SK-N-DZ (cell line): ENCODE measurements around the gene KCNQ1OT1.

ENCODE experiments used
- DNase-seq: peaks from one replicate; pipeline ENCODE4 v3.0.0-alpha.2; 2015; ENCODE audit warnings: low spot score

Gene KCNQ1OT1

DNA sequence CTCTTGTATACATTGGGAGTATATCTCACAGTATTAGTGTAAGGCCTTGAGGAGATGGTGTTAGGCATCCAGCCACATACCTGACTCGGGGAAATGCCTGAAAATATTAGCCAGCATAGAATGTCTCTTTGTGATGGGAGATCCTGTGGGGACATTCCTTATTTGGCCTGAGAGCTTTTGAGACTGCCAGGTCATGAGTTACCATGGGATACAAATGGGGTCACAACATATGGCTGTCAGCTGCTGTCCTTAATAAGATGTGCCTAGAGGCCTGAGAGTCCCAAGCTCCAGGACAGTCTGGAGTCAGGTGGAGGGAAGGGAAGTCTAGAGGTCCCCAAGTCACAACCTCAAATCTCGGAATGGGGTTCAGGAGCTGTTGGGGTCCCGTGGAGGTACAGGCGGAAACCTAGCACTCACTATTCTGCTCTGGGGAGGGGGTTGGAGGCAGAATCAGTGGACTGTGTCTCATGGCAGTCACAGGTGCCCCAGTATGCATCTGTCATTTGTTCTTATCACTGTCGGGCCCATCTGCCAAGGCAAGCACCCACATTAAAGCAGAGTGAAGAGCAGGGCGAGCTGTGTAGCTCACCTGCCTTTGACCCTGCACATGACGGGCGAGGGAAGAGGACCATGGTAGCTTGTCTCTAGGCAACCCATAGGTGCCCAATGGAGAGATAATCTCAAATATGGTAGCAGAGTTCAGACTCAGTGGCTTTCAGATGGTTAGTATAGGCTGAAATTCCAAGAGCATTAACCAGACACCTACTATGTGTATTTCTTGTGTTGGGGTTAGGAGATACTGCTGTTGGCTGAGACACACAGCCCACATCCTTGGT lies 29.9 kb downstream of the KCNQ1OT1 start:
- no peak for DNase-seq

DNA sequence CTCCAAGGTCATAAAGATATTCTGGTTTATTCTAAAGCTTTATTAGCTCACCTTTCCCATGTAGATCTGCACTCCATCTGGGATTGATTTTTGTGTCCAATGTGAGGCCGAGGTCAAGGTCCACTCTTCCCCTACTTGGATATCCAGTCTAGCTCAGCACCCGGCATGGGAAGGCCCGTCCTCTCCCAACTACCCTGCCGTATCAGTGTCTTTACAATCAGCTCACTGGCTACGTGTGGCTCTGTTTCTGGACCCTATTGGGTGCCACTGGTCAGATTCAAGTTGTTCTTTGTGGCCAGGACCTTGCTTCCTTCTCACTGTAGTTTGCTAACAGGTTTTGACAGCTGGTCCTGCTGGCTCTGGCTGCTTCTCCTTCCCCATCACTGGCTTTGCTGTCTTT lies 30.9 kb downstream of the KCNQ1OT1 start:
- peak; percentile 62 for DNase-seq

DNA sequence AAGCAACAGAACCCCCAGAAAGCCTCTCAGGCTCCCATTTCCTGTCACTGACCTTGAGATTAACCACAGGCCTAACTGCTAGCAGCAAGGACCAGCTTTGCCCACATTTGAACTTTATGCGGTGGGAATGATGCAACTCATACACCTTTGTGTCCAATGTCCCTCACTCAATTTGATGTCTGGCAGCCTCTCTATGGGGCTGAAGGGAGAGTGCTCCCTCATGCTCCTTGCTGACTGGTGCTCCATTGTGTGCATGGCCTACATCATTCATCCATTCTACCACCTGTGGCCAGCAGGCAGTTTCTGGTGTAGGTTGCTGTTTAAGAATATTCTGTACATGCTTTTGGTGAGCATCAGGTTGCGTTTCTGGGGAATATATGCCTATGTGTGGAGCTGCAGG lies 31.9 kb downstream of the KCNQ1OT1 start:
- no peak for DNase-seq

- DNase-seq, result no peak
Measured at GRCh38 chr11:2666828-2667570, 32.8 kb downstream of the KCNQ1OT1 start.

DNA sequence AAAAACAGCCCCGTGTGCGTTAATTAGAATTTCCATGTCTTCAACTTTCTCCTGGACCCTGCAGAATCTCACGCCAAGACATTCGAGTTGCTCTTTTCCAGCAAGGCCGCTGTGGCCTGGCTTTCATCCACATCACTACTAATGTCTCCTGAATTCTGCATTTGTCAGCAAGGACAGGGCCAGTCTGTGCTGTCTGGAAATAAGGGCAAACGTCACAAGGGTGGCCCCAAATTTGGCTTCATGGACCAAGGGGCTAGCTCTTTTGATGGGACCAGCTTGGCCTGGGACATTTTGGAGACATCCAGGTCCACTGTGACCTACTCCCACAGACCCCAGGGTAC lies 33.4 kb downstream of the KCNQ1OT1 start:
- peak; percentile 47 for DNase-seq

DNA sequence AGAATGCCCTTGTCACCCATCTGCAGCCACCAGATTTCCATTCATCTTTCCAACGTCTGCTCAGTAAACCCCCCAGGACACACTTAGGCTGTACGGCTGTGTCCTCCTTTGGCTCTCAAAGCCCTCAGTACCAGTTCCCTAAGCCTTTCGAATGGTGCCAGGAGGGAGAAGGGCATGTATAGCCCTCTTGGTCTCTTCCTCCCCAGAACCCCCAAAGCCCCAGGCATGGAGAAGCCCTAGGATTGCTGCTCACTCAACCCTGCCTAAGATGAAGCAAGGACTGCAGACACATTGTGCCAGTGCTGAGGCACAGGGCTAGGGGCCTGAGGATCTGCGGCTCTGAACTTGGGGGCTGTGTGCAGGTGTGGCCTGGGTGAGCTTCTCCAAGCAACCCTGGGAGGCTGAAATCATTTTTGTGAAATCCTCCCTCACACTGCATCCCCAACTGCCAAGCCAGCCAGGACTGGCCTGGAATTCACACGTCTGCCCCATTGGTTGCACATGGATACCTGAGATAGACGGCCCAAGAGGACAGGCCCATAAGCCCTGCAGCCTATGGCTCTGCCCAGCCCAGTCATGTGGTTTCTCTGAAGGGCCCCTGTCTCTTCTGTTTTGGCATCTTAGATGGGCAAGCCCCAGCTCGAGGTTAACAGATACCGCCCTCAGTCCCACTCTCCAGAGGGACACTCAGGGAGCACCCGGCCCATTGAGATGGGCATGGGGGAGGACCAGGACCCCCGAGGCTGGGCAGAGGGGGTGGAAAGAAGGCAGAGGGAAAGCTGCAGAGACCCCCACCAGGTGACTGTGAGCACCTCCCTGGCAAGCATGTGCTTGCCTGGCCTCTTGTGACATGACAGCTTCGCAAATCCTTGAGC lies 34.0 kb downstream of the KCNQ1OT1 start:
- no peak for DNase-seq

DNA sequence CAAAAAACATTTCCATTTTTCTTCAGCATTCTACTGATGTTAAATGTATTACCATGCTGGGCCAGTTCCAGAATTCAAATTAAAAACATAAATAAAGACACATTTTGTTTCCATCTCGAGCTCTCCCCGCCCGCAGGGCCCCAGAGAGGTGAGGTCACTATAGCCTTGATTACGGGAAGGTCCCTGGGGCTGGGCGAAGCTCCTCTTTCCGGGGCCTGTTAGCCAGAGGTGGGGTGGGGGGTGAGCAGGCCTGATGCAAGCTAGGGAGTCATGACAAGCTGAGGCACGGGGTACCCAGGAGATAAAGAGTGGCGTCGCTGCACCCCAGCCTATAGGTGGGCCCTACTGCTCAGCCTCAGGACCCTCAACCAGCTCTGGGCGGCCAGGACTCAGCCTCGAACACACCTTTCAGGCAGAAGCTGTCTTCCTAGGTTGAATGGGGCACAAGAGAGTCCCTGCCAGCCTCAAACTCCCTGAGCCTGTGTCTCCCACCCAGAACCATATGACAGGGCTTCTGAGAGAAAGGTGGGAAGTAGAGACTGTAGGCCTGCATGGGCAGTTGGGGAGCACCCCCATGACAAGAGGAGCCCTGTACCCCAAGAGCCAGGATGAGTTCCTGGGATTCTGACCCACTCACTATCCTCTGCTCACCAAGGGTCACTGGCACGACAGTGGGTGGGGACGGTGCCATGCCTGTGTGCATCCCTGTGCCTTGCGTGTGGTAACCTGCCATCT lies 34.8 kb downstream of the KCNQ1OT1 start:
- no peak for DNase-seq

- DNase-seq, result no peak
Measured at GRCh38 chr11:2664376-2664775, 35.4 kb downstream of the KCNQ1OT1 start.

GRCh38 chr11:2663915-2664314 lies 35.9 kb downstream of the KCNQ1OT1 start:
- DNase-seq, result no peak

DNA sequence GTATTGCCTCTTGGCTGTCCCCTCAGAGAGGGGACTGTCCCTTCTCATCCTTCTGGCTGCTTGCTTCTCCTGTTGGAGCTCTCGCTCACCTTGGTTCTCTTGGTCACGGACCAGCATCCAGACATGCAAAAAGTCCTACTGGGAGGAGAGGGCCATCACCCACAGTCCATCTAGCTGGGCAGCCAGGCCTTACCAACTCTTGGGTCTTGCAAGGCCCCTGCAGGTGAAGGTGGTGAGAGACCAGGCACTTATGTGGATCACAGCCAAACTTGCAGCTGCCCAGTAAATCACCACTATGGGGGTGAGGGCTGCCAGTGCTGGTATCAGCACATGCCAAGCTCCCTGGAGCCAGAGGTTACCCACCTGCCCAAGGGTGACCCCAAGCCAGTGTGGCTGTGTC lies 36.3 kb downstream of the KCNQ1OT1 start:
- DNase-seq, result no peak

DNA sequence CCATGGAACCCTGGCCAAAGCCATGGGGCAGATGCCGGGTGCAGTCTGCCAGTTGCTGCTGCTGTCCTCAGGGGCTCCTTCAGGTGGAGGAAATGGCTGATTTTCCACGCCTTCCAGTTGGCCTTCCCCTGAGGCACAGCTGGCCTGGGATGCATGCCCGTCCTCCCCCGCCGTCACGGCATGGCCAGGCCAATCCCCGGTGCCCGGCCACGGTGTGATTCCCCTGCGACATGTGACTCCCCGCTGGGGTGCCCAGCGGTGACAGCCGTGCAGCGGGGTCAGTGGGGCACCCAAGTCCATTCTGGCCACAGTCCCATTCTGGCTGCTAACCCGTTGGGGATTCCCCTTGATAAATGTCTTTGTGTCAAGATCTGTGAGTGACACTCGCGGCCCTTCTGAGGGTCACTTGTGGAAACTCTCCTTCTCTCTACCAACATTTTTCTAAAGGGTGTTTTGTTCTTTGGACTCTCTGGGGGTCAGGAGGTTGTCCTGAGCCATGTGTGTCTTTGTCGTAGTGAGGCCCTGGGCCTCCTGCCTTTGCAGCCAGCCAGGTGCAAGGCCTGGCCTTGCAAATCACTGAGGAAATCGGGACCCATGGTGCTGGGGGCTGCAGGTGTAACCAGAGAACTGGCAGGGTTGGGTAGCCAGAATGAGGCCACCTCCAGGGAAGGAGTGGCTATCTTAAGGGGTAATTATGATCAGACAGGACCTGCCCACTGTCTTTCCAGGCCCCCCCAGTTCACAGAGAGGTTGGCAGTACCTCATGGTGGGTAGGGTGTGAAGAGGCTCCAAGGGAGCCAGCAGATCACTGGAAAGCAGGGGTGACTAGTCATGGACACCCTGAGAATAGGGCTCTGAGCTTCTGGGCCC lies 37.1 kb downstream of the KCNQ1OT1 start:
- no peak for DNase-seq

- DNase-seq, result no peak
Measured at GRCh38 chr11:2662024-2662312, 37.8 kb downstream of the KCNQ1OT1 start.

DNA sequence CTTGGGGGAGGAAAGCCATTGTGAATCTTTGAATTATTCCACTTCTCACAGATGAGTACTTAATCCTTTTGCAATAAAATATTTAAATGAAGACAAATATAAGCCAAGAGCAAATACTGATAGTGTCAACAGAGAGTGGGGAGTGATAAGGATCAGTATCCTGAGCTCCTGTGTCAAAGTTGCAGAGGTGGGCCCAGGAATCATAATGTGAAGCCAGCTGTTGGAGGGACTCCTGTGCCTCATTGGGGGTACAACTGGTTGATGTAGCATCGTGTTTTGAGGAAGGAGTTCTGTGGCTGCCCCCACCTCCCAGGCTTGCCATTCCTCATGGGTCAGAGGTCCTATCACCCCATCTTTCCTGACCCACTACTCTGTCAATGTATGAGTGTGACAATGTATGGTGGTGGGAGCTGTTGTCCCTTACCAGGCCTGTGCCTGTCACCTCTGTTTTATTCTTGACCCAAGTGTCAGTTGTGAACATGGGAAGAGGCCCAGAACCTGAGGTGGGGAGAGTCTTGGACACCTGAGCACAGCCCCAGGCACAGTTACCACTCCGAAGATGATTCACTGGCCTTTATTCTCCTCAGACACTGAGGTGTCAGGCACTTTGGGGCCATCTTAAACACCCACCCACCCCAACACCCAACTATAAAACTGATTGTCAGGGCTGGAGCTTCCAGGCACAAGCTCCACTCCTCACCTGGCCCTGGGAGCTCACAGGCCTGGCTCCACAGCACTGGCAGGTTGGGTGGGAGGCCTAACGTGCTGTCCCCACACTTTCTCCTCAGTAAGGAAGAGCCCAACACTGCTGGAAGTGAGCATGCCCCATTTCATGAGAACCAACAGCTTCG lies 38.4 kb downstream of the KCNQ1OT1 start:
- no peak for DNase-seq

GRCh38 chr11:2660357-2660939 lies 39.3 kb downstream of the KCNQ1OT1 start:
- DNase-seq, result no peak

GRCh38 chr11:2657697-2658284 lies 42.0 kb downstream of the KCNQ1OT1 start:
- DNase-seq, result no peak

DNA sequence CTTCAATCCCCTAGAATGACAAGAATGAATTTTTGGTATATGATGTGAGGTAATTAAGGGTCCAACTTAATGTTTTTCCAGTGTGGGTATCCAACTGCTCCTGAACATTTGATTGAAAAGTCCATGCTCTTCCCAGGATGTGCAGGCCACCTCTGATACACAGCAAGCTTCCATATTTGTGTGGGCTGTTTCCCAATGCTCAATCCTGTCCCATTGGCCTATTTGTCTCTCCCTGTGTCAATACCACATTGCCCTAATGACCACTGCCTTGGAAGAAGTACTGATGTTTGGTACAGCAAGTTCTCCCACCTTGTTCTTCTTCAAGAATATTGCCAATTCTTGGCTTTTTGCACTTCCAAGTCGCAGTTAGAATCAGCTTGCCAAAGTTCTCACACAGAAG lies 42.9 kb downstream of the KCNQ1OT1 start:
- no peak for DNase-seq

- DNase-seq, result no peak
Measured at GRCh38 chr11:2655834-2656622, 43.8 kb downstream of the KCNQ1OT1 start.
